GM19328 (cell line): ENCODE measurements around the gene EPHA3.

Source experiments
- ATAC-seq: cut with Tn5 transposase; IDR thresholded peaks from one replicate; pipeline ENCODE4 v1.9.1; 2021; ENCODE audit warnings: mild to moderate bottlenecking, moderate library complexity; ENCODE audit not compliant: unreplicated experiment

The EPHA3 gene

DNA sequence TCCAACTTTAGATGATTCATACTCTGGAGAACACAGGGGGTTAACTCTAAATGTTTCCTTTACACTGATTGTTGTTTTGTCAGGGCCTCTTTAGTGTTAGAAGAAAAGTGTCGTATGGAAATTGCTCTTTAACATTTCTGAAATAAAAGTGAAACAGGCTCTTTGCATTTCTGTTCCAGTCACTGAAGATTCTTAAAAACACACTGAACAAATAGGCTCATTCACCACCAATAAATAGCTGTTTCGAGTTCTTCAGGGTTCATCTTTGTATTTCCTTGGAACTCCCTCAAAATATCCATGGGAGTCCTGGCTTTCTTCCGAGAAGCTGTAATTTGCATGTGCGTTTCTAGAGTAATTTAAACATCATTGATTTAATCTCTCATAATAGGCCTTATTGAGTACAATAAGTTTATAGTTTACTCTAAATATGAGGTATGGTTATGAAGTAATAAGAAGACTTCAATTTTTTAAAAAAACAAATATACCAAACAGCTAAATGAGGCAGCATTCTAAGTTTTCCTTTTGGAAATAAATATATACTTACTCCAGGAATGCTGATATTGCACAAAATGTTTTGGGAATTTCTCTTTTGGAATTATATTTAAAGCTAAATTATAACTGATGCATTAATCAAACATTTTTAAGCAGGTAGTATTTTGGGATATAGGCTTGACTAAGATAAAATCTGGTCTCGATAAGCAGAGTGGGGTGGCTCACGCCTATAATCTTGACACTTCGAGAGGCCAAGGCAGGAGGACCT is 327.4 kb downstream of the EPHA3 start:
- ATAC-seq = no peak

DNA sequence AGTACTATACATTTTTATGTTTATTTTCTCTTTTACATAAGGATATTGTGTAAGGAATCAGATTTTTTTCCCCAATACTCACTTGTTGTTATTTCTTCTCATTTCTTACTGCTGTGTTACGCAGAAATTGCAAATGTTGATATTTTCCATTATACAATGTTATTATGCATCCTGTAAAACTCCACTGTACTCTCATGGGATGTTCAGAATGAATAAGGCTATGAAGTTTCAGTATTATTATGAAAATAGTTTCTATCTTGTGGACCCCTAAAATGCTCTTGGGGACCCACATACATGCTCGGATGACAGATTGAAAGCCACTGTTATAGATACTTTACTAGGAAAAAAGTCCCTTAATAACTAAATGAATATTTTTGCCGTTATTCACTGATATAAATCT is 329.4 kb downstream of the EPHA3 start:
- no peak for ATAC-seq

DNA sequence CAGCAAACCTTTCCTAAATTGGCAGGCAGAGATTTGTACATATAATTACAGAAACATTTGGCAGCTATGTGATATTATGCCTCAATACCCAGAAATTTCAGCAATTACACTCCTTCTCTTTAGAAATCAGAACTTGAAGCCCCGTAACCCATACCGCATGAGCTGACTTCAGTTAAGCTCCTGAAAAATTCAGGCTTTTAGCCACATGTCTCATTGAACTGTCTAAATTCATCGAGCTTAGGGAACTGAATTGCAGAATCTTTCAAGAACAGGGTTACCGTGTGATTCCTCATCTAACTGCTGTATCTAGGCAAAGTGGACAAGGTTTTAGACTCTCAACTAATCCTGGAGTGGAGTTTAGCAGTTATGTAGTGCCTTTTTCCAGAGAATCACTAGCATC is 333.0 kb downstream of the EPHA3 start:
- no peak for ATAC-seq

DNA sequence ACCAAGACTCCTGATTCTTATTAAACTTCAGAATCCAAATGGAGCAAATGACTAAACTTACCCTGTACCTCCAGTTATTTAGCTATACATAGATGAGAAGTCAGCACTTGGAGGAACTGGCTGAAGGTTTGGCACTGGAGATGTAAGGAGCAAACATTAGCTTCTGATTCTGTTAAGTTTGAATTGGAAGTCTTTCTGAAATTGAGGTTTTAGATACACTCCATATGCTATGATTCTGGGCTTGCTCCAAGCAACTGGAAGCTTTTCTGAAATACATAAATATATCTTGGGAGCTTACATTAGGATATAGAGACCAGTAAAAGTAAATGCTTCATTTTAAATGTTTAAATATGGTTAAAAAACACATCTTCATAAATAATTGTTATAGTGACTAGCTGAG is 333.7 kb downstream of the EPHA3 start:
- ATAC-seq = no peak

DNA sequence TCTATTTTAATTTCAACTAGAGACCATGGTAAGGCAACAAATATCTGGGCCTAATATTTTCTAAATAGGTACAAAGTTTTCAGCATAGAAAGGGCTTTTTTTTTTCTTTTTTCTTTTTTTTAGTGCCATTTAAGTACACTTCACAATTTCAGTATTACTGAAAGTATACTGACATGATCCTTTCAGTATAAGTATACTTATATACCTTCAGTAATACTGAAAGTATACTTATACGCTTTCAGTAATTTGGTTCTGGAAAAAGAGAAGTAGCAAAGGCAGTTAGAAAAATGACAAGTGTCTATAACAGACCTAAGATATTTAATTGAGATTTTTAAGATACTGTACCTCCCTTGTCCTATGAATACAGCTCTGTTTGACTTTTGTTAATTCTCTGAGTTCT is 339.2 kb downstream of the EPHA3 start:
- no peak for ATAC-seq

DNA sequence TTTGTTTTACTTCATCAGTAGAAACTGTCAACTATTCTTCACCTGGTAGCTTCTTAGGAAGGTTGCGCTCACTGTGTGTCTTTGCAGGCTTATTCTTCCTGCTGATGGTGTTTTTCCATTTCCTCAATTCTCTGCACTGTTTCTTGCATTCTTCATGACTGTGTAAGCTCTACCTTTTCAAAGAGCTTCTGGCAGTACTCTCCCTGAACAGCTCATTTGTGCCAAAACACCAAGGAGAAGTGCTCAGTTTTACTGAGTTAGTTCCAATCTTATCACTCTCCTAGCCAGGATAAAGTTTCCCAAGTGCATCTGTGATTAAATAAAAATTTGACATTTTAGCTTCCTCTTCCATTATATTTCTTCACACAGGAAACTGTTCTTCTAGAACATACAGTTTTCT is 339.8 kb downstream of the EPHA3 start:
- no peak for ATAC-seq

DNA sequence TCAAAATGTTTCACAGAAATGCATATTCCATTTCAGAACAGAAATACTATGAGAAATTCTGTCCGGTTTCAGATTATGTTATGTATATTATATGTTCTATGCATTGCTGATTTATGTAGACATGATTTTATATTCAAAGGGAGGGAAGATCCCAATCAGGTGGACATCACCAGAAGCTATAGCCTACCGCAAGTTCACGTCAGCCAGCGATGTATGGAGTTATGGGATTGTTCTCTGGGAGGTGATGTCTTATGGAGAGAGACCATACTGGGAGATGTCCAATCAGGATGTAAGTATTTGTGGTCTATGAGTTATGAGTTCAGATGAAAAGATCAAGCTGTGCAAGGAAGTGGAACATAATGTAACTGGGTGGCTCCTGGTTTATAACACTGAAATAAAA is 341.7 kb downstream of the EPHA3 start:
- ATAC-seq = no peak

DNA sequence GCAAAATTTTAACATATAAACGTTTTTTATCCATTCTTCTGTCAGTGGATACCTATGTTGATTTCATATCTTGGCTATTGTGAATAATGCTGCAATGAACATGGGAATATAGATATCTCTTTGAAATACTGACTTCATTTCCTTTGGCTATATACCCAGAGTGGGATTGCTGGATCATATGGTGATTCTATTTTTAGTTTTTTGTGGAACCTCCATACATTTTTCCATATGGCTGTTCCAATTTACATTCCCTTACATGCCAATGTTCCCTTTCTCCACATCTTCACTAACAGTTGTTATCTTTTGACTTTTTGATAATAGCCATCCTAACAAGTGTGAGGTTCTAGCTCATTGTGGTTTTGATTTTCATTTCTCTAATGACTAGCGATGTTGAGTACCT is 344.6 kb downstream of the EPHA3 start:
- ATAC-seq = no peak

DNA sequence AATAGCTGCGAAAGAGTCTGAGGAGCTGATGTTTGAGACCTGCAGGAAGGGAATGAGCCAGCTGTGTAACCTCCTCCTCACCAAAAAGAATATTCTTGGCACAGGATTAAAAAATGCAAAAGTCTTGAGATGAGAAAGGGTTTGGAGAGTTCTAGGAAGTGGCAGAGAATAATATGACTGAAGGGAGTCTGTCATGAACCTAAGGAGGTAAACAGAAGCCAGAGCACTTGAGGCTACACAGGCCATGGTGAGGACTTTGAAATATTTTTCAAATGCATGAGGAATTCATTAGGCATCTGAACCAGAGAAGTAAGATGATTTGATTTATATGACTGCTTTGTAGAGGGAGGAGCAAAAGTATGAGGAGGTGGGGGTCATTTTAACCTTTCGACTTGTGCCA is 347.8 kb downstream of the EPHA3 start:
- no peak for ATAC-seq

DNA sequence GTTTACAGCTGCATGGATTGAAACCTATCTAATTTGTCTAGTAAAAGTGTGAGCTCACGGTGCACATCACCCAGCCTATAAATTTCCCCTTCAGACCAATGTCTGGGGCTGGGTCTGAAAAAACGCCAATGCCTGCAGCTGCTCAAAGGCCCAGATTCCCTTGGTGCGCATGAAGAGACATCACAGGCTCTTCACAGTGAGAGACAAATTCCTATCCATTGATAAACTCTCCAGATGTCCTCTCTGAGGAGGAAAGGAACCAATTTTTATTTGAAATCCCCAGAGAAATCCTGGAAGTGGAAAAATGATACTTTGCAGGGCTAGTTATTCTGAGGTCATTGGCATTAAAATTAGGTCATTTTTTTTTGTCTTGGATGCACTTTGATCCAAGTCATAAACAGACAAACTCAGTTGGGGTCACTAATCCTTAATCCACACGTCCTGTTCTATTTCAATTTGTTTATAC is 360.5 kb downstream of the EPHA3 start:
- ATAC-seq = no peak

DNA sequence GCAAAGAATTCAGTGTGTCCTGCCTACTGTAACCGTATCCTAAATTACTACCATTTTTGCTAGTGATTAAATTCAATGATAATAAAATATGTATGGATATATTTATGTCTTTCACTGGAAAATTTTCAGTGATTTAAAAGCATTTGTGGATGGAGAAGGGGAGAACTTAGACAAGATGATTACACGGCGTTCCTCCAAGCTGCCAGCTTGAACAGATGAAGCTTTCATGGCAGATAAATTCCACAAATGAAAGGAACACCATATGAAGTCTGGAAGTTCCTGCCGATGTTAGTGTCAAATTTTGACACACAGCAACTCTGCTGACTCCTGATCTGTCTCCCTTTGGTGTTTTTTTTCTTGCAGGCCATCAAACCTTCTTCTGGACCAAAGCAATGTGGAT is 364.7 kb downstream of the EPHA3 start:
- no peak for ATAC-seq

DNA sequence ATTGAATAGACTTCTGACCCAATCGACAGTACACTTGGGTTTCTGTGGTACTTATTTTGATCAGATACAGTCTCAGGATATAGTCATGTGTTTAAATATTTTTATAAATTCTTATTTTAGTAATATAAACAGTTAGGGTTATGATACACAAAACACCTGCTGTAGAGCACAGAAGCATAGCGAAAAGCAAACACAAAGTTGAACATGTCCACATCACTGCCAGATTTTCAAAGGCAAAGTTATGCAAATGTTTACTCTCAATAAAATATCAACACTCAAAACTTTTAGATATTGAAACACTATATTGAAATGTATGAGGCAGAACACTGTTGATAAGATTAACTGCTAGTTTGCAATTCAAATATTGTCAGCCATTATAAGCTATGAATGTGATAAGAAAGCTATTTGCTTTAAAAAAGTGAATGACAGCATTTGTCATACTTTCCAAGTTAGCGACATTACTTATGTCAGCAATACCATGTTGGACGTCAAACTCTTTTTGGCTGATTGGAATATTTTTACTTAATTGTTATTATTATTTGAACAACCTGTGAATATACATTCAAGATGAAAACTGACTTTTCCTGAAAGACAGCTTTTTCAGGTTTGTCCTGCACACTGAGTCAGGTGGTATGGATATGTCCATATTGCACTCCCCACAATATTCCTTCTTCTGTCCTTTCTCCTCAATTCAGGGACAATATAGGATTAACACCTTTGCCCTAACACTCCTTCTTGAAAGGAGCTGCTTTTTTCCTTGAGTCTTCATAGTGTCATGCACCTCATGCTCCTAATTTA is 367.1 kb downstream of the EPHA3 start:
- ATAC-seq = no peak

DNA sequence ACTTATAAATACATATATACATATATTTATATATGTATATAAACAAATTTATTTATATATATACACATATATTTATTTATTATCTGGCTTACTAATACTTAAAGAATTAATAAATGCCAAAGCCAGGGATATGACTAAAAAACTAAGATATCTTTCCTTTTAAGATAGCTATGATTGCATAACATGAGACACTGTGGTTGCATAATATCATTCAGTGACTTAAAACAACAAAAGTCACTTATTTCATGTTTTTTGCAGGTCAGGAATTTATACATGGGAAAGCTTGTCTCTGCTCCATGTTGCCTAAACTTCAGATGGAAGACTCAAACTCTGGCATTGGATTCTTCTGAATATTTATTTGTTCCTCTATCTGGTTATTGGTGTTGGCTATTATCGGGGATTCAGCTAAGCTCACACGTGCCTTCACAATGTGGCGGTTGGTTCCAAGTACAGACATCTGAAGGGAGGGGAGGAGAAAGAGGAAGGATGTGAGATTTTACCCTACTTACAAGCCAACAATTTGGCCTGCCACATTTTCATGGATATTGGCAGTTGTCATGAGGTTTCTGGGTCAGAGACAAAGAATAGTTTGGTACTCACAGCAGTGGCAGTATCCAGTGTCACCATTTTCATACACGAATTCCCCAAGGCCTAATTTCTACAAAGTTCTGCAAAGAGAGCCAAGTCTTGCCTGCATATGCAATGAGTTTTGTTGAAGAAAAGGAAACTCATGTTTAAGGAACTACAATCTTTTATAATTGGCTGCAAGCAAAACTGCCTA is 381.6 kb downstream of the EPHA3 start:
- ATAC-seq = no peak

DNA sequence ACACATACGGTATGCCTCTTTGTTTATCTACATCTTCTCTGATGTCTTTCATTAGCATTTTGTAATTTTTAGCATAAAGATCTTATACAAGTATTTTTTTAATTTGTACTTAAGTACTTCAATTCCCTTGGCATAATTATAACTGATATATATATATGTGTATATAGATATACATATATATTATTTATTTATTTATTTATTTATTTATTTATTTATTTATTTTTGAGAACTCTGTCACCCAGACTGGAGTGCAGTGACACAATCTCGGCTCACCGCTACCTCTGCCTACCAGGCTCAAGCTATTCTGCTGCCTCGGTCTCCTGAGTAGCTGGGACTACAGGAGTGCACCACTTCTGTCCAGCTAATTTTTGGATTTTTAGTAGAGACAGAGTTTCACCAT is 382.7 kb downstream of the EPHA3 start:
- ATAC-seq = no peak

DNA sequence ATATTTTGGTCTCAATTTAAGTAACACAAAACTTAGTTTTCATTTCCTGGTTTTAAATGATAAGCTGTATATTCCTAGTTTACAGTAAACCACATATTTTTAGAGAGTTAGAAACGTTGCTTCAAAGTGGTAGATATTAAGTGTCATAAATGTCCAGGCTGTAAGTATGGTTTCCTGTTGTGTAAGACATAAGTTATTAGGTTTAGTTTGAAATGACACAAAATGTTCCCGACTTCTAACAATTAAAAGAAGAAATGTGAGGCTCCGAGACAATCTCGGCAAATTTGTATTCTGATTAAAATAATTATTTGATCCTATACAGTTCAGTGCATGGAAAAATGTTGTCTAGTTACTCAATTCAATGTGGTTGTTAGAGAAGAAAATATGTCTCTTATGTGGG is 387.3 kb downstream of the EPHA3 start:
- ATAC-seq = no peak

DNA sequence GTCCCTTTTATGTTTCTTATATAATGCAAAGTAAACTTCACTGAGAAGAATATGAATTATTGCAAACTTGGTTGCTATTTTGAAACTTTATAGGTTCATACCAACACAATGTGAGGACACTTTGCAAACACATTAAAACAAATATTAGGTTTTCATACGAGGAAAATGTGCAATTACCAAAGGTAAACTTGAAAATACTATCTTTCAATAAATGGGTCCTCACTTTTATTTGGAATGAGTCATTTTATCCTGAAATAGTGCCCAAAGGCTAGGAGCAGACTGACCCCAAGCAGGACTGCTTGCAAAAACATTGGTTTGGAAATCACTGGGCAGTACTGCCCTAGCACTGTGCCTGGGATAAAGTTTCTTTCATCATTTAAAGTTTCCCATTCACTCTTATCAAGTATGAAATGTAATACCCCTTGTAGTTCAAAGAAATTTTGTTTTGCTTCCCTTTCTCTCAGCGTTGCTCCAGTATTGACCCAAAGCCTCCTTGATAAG is 396.5 kb downstream of the EPHA3 start:
- ATAC-seq = no peak

DNA sequence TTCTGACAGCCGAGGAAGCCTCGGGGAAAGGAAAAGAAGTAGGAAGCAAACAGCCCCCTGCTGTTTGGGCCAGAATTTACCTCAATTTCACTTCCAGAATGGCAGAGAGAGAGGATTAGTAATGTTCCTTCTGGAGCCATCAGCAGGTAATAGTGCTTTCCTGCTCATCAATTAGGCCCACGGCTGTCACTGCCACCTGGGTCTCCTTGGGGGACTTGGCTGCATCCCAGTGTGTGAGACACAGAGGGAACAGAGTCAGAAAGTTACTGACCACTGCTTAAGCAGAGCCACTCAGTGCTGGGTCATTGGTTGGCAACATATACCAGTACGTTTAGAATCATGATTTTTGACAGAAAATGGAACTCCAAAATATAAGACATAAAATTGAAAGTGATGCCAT is 397.0 kb downstream of the EPHA3 start:
- no peak for ATAC-seq

DNA sequence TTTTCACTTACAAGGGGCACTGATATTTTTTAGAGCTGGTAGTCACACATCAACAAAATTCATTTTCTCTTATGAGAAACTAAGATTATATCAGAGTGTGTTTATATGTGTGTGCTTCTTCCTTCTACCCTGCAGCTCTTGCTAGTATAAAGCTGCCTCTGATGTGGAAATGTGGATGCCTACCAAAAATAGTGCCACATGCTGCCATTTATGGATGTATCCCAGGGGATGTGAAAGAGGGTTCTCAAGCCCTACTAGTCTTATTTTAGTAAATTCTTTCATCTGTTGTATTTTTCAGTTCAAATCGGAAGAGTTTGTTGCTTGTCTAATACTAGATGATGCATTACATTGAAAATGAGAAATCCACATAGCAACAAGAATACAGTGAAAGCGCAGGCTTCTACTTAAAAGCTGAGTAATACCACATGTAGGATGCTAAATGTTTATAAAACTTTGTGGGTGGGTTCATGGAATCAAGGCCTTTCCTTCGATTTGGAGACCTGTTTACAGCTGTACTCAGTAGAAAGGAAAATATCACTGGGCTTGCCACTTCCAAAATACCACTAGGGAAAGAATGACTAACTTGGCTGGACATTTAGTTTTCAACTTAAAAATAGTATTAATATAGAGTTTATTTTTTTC is 399.2 kb downstream of the EPHA3 start:
- no peak for ATAC-seq

DNA sequence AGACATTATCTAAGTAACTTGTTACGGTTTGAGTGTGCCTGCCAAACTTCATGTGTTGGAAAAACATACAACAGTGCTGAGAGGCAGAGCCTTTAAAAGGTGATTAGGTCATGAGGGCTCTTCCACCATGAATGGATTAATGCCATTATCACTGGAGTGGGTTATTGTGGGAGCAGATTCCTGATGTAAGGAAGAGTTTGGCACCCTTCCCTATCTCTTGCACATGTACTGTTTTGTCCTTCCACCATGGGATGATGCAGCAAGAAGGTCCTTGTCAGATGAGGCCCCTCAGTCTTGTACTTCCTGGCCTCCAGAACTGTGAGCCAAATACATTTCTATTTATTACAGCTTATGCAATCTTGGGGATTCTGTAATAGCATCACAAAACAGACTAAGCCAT is 413.9 kb downstream of the EPHA3 start:
- no peak for ATAC-seq

DNA sequence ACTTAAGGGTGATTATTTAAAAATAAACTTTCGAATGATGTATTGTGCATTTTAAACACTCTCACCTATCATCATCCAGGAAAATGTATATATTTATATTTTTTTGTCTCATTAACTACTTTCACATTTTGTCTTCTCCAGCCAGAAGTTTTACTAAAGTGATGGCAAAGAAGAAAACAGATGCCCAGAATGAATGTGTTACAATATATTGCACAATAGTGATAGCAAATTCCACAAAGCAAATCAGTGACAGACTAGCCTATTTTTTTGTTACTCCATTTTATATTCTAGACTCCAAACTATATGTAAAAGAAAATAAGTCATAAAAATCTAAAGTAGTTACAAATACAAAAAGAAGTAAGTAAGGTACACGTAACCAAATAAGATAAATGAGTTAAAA is 414.7 kb downstream of the EPHA3 start:
- ATAC-seq = no peak

DNA sequence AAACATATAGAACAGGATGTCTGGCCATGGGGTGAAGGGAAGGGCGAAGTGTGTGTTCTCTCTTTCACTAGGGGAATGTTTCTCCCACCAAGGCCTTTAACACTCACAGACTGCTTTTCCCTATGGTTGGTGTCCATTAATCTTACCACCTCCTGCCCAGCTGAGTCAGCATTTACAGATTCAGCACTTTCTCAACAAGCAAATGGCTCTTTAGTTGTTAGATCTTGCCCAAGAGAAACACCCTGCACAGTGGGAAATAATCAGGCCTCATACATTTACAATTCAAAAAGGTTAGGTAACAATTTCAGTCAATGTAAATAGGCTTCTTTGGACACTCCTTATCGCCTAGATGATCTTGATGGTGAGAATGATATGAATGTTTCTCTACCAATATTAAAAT is 418.2 kb downstream of the EPHA3 start:
- no peak for ATAC-seq
